Stimulated activated CD4-positive, alpha-beta T cell treated with anti-CD3 and anti-CD28 coated beads, Interleukin-12 subunit alpha, Interleukin-12 subunit beta, amount 100 ng/mL, for 4 hours (primary cell): ENCODE measurements around the gene KCNE5.
"Not testable (repeated sequence)": the region's sequence is repeated elsewhere in the genome, so short reads cannot be mapped to it uniquely, and the experiment has no call there.

Experiments
- DNase-seq: peaks from one replicate; pipeline ENCODE4 v3.0.0-alpha.2; 2020

Gene KCNE5

DNA sequence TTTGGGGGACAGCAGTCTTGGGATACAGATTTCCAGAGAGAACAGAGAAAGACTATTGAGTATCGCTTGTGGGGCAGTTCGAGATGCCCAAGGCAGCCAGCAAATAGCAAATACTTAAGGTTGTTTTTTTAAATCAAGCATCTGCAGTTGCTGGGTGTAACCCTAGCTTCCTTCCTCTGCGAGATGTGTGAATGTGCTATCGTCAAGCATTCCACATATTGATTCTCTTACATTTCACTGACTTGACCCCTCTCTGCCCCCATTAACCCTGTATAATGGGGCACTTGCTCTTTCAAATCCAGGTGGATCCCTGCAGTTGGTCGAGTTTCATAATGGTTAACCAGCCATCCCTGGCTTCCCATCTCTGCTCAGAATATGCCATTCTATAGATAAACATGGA lies 23.5 kb downstream of the KCNE5 start:
- DNase-seq, result no peak

DNA sequence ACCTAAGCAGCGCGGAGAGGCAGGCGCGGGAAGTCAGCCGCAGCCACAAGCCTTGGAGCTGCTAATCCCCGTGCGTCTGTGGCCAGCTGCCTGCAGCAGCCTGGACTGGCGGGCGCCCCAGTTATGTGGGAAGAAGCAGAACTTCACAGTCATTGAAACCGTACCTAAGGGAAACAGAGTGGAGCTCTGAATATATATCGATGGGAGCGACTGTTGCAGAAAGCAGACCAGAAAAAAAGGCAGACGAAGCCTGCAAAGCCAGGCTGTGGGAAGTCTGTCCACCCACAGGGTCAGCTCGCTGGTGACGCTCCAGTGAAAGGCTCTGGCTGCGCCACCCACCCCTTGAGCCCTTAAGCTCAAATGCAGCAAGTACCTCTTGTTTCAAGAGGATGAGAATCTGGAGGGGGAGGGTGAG lies 24.7 kb downstream of the KCNE5 start:
- DNase-seq, result no peak

DNA sequence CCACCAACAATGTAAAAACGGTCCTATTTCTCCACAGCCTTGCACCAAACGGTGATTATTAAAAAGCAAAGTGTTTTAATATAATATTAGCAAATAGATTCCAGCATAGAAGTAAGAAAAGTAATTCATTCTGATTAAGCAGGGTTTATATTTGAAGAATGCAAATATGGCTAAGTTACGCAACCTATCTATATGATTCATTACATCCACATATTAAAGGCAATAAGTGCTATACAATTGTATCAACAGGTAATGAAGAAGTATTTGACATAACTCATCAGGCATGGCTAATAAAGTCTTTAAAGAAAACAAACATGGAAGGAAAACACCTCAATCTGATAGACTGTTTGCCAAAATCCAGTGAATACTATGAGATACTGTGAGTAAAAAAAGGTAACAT lies 29.0 kb downstream of the KCNE5 start:
- DNase-seq, result no peak

DNA sequence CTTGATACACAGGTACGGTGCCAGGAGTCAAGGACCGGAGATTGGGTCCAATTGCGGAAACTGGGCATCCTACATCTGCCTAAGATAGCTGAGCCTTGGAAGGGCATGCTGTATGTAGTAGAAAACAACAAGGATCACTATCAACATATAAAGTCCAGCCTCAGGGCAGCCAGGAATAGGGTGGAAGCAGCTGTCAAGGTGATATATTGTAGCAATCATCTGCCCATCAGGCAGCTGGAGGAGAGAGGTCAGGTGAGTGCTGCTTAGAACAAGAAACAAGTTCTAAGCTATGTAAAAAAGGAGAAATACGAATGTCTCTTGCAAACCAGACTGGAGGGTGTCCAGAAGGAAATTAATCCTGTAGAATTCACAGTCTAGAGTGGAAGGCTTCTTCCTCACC lies 34.8 kb downstream of the KCNE5 start:
- DNase-seq, result no peak

DNA sequence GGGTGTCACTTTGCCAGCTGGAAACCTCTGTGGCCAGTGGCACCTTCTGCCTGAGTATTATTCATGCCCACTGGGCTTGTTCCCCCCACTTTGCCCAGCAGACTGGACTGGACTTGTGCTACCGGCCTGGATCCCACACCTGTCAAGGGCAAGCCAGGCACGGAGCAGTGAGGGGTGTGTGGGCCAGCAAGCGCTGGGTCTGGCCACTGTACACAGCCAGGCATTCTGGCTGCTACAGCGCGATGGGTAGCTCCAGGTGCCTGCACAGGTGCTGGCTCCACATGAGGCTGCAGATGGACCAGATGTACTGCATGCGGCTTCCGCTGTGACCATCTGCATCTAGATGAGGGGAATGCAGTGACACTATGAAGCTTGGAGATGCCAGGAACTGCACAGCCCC lies 39.5 kb downstream of the KCNE5 start:
- no peak for DNase-seq

DNA sequence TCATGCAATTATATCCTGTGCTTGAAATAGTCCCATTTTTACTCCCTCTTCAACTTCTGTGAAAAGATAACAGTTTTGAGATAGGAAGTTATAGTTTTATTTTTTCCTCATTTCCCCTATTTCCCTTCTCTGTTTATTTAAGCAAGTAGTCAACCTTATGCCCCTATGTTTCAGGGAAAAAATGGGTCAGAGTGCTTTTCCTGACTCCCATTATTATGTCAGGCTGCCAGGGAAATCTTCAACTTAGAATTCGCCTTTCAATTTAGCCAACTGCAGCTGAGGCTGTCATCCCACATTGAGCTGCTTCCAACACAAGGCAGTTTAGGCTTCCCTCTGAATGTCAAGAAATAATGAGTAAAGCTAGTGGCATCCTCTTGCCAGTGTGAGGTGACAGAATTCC lies 46.1 kb downstream of the KCNE5 start:
- no peak for DNase-seq

DNA sequence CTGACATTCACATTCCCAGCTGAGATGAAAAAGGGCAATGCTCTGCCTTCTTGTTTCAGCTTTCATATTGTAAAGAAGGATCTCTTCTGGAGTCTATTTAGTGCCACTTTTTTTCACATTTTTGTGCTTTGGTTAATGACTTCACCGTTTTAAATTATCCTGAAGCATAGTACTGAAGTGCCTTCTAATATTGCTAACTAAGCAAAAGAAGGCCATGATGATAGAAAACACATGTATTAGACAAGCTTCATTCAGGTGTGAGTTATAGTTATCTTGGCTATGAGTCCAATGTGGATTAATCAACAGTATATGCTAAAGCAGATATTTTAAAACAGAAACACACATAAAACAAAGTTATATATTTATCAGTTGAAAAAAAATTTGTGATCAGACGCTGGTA lies 47.9 kb downstream of the KCNE5 start:
- no peak for DNase-seq

DNA sequence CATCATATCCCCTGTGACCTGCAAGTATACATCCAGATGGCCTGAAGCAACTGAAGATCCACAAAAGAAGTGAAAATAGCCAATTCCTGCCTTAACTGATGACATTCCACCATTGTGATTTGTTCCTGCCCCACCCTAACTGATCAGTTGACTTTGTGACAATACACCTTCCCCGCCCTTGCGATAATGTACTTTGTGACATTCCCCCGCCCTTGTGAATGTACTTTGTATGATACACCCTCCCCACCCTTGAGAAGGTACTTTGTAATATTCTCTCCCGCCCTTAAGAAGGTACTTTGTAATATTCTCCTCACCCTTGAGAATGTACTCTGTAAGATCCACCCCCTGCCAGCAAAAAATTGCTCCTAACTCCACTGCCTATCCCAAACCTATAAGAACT lies 48.9 kb downstream of the KCNE5 start:
- not testable (repeated sequence) for DNase-seq
